H1 (cell line): ENCODE measurements around the gene CTNNBL1. TPM values are rescaled to one million over a fixed set of nuclear protein-coding genes. Genes with fewer than 3 reads are reported as not detected.

ENCODE experiments used
- CHD2 ChIP-seq: IDR thresholded peaks from 2 replicates; pipeline ENCODE4 v1.6.1; 2012; ENCODE audit warnings: low read length, improper control_type of control experiment
- JUN ChIP-seq: IDR thresholded peaks from 2 replicates; pipeline ENCODE4 v1.6.1; 2011; ENCODE audit warnings: low read depth, mild to moderate bottlenecking, improper control_type of control experiment, low read length
- SIX5 ChIP-seq: IDR thresholded peaks from 2 replicates; pipeline ENCODE4 v1.6.1; 2011; ENCODE audit warnings: mild to moderate bottlenecking, low read depth, low read length
- SUZ12 ChIP-seq: fragments of 200-600 bp; sonication (generic); IDR thresholded peaks from 2 replicates; pipeline ENCODE4 v1.6.1; 2012; ENCODE audit warnings: mild to moderate bottlenecking, inconsistent platforms, low read length, moderate library complexity, mixed read lengths
- ZNF274 ChIP-seq: IDR thresholded peaks from 2 replicates; pipeline ENCODE4 v1.7.0; 2012; ENCODE audit warnings: low read length, borderline replicate concordance; ENCODE audit errors: extremely low read depth
- polyA plus RNA-seq, 7 experiments: library from polyadenylated mRNA; depleted of rRNA in 3 of 7; stranded (reverse) in 5 of 7; unstranded in 2 of 7; fragments of >200 nt in 5 of 7; fragments of 200-250 nt in 2 of 7; gene quantifications; 1 replicate in 5 of 7; 2 replicates in 1 of 7; 4 replicates in 1 of 7; pipeline versions ENCODE4 v1.2.1 to v1.2.3, GENCODE V29; 2011 to 2013; ENCODE audit warnings: missing spikeins in 2 of 7, mixed read lengths in 2 of 7
- total RNA-seq: library from RNA; stranded (reverse); fragmentation: NEBNext Ultra II Directional; extraction: Animal tissue kit (Norgen Biotek cat#: 25700); gene quantifications from 2 replicates; pipeline ENCODE4 v1.2.1, GENCODE V29; 2021

The CTNNBL1 gene
- total and polyA plus RNA-seq, 2 of the 8 experiments (the other 6 are each of a cell fraction or from before 2014, with no cell fraction given): 19.6 to 81.6 TPM

DNA sequence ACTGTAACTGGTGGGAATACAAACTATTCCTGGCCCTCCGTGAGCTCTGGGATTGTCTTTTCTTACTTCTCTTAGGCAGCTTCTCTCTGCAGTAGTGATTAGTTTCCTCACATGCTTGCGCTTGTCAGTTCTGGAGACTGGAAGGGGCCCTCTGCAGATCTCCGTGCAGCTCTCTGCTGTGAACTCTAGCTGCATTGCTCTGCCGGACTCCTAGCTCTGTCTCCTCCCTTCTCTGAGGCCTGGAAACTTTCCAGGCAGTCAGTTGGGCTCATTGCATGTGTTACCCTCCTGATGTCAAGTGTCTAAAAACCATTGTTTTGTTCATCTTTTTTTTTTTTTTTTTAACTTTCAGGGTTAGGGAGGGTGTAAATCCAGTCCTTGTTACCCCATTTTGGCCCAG, 102.3 kb downstream of the CTNNBL1 start (continued):
- TF ChIP-seq JUN: no peak
- no peak for TF ChIP-seq CHD2
- TF ChIP-seq ZNF274: no peak
- no peak for TF ChIP-seq SUZ12
- TF ChIP-seq SIX5: no peak
